Testis (tissue), 3 donors: Measurements from ENCODE around the gene LDLRAD4. TPM values are rescaled to one million over a fixed set of nuclear protein-coding genes. Genes with fewer than 3 reads are reported as not detected.

Source experiments
- DNase-seq: peaks from one replicate; pipeline ENCODE4 v3.0.0-alpha.2; 2019
- H3K27ac ChIP-seq, 2 donors: fragments of 200-600 bp; sonication (generic); one replicate each; pipeline ENCODE4 v1.5.1; 2019
- H3K27me3 ChIP-seq: fragments of 200-600 bp; sonication (generic); one replicate; pipeline ENCODE4 v1.5.1; 2019
- H3K36me3 ChIP-seq: fragments of 200-600 bp; sonication (generic); one replicate; pipeline ENCODE4 v1.5.1; 2017; ENCODE audit warnings: low read depth; ENCODE audit errors: missing control alignments
- H3K4me1 ChIP-seq: fragments of 200-600 bp; sonication (generic); one replicate; pipeline ENCODE4 v1.5.1; 2019
- H3K4me3 ChIP-seq, 2 donors: fragments of 200-600 bp; sonication (generic); one replicate each; pipeline ENCODE4 v1.5.1; 2017 to 2019
- H3K9me3 ChIP-seq: fragments of 200-600 bp; sonication (generic); one replicate; pipeline ENCODE4 v1.5.1; 2017
- CTCF ChIP-seq, 3 experiments: fragments of 450-650 bp in 2 of 3; fragments of 200-600 bp in 1 of 3; sonication (generic) in 1 of 3; IDR thresholded peaks; one replicate each; pipeline ENCODE4 v1.5.1; 2016 to 2019; ENCODE audit warnings: antibody characterized with exemption in 3 of 3, mild to moderate bottlenecking in 2 of 3, moderate library complexity in 1 of 3
- POLR2A ChIP-seq: fragments of 450-650 bp; IDR thresholded peaks from one replicate; pipeline ENCODE4 v1.6.1; 2017; ENCODE audit warnings: antibody characterized with exemption, mild to moderate bottlenecking, moderate library complexity
- WGBS, 2 donors: methylation state at CpG; one replicate each; pipeline ENCODE4 v1.1.5; 2018; 5-methylcytosine and 5-hydroxymethylcytosine counted together
- intact Hi-C: fragments of 100-400 bp; cut with DNase I; formaldehyde crosslinking; loops from one replicate; pipeline ENCODE4 v1.15.1; 2023; ENCODE audit warnings: low total_unique reads
- polyA plus RNA-seq: library from polyadenylated mRNA; stranded (reverse); fragments of 350-450 nt; fragmentation: Illumina TruSeq; extraction: RNeasy Lipid Tissue Mini Kit (QIAGEN cat#74804); gene quantifications from one replicate; pipeline ENCODE4 v1.2.3, GENCODE V29; 2014; ENCODE audit warnings: low read depth, low replicate concordance; ENCODE audit not compliant: insufficient read depth
- total RNA-seq, 2 donors: library from RNA; depleted of rRNA; stranded (reverse); fragments of >200 nt; gene quantifications; one replicate each; pipeline ENCODE4 v1.2.3, GENCODE V29; 2016

The LDLRAD4 gene
- total and polyA plus RNA-seq, 3 donors from 2014 or later: 22.0 to 42.2 (median 25.9) TPM

GRCh38 chr18:13412901-13413300, 194.3 kb downstream of the LDLRAD4 start:
- Histone ChIP-seq H3K4me1 (no peaks in the 10 kb centered on the region), H3K4me3 (no peak overlapping the region), H3K27ac (no peak overlapping the region), H3K27me3 (no peaks in the 10 kb centered on the region), H3K36me3 (no peaks in the 10 kb centered on the region), H3K9me3 (no peaks in the 10 kb centered on the region)
- WGBS, 2 donors: 82 to 85% methylated on average over 8 of the region's 8 CpGs
- no peak for TF ChIP-seq POLR2A
- TF ChIP-seq CTCF (IDR thresholded peaks at IDR 0.05): no peak
- DNase-seq: no peak
- intact Hi-C loops: no loop called here

GRCh38 chr18:13414102-13414501, 195.5 kb downstream of the LDLRAD4 start:
- Histone ChIP-seq H3K4me3 (no peak overlapping the region), H3K4me1 (no peaks in the 10 kb centered on the region), H3K9me3 (no peaks in the 10 kb centered on the region), H3K27me3 (no peaks in the 10 kb centered on the region), H3K36me3 (no peaks in the 10 kb centered on the region), H3K27ac (no peak overlapping the region)
- intact Hi-C loops: no loop called here
- 88 to 89% methylated on average over 2 of the region's 2 CpGs for WGBS, 2 donors
- TF ChIP-seq POLR2A: no peak
- no peak for TF ChIP-seq CTCF (IDR thresholded peaks at IDR 0.05)
- no peak for DNase-seq

- DNase-seq: no peak
- Histone ChIP-seq H3K27me3 (no peaks in the 10 kb centered on the region), H3K4me3 (no peak overlapping the region), H3K36me3 (no peaks in the 10 kb centered on the region), H3K27ac (no peak overlapping the region), H3K4me1 (no peaks in the 10 kb centered on the region), H3K9me3 (no peaks in the 10 kb centered on the region)
- TF ChIP-seq POLR2A (no peak), CTCF (IDR thresholded peaks at IDR 0.05) (no peak)
- intact Hi-C loops: no loop called here
- WGBS, 2 donors: 52 to 68% methylated on average over 4 of the region's 4 CpGs
Observed at GRCh38 chr18:13414521-13414920, 196.0 kb downstream of the LDLRAD4 start.

GRCh38 chr18:13415736-13416135, 197.2 kb downstream of the LDLRAD4 start:
- intact Hi-C loops: no loop called here
- Histone ChIP-seq H3K27me3 (no peaks in the 10 kb centered on the region), H3K9me3 (no peaks in the 10 kb centered on the region), H3K4me3 (no peak overlapping the region), H3K36me3 (no peaks in the 10 kb centered on the region), H3K27ac (no peak overlapping the region), H3K4me1 (no peaks in the 10 kb centered on the region)
- WGBS, 2 donors: 93 to 95% methylated on average over 9 to 12 of the region's 12 CpGs
- TF ChIP-seq CTCF (IDR thresholded peaks at IDR 0.05) (no peak), POLR2A (no peak)
- no peak for DNase-seq

- 70 to 81% methylated on average over 7 of the region's 7 CpGs for WGBS, 2 donors
- intact Hi-C loops: no loop called here
- no peak for TF ChIP-seq POLR2A
- TF ChIP-seq CTCF (IDR thresholded peaks at IDR 0.05): no peak
- H3K9me3 ChIP-seq: no peaks in the 10 kb centered on the region
- H3K27me3 ChIP-seq: no peaks in the 10 kb centered on the region
- no peak overlapping the region for H3K4me3 ChIP-seq
- H3K27ac ChIP-seq: no peak overlapping the region
- DNase-seq: no peak
- H3K4me1 ChIP-seq: no peaks in the 10 kb centered on the region
- no peaks in the 10 kb centered on the region for H3K36me3 ChIP-seq
Observed at GRCh38 chr18:13416208-13416607, 197.6 kb downstream of the LDLRAD4 start.
